Sigmoid colon (tissue), 4 donors: ENCODE measurements around the gene FRAS1.

Experiments
- CTCF ChIP-seq, 4 experiments: fragments of 450-650 bp in 3 of 4; fragments of 200-600 bp in 1 of 4; IDR thresholded peaks; one replicate each; pipeline ENCODE4 v1.5.1; 2016 to 2019; ENCODE audit warnings: antibody characterized with exemption in 4 of 4, mild to moderate bottlenecking in 3 of 4, moderate library complexity in 2 of 4
- EP300 ChIP-seq, 4 donors: sonication (generic); formaldehyde crosslinking; IDR thresholded peaks; one replicate each; pipeline ENCODE4 v1.6.1; 2017; ENCODE audit warnings: antibody characterized with exemption in 4 of 4
- POLR2A ChIP-seq, 2 donors: fragments of 450-650 bp; IDR thresholded peaks; one replicate each; pipeline ENCODE4 v1.6.1; 2016; ENCODE audit warnings: antibody characterized with exemption in 2 of 2, mild to moderate bottlenecking in 2 of 2, moderate library complexity in 2 of 2
- POLR2AphosphoS5 ChIP-seq, 4 donors: sonication (generic); formaldehyde crosslinking; IDR thresholded peaks; one replicate each; pipeline ENCODE4 v1.6.1; 2017; ENCODE audit warnings: antibody characterized with exemption in 4 of 4

- TF ChIP-seq EP300 (IDR thresholded peaks at IDR 0.05) (no peak), CTCF (IDR thresholded peaks at IDR 0.05) (no peak), POLR2A (IDR thresholded peaks at IDR 0.05) (no peak), POLR2AphosphoS5 (IDR thresholded peaks at IDR 0.05) (no peak)
These were observed 501.3 kb downstream of the FRAS1 start for GRCh38 chr4:78558410-78558809.
